ENCODE results near the gene NDUFS6. TPM values are rescaled to one million over a fixed set of nuclear protein-coding genes. Genes with fewer than 3 reads are reported as not detected.

NDUFS6 gene
- total RNA-seq, 3 donors from 2014 or later: 38.7 to 43.5 (median 39.3) TPM

GRCh38 chr5:1855596-1855995 is 54.4 kb downstream of the NDUFS6 start:
- no peak for DNase-seq
- Histone ChIP-seq H3K9me3 (no peaks in the 10 kb centered on the region), H3K36me3 (ENCODE audit: low read depth) (no peaks in the 10 kb centered on the region), H3K4me1 (ENCODE audit: low read depth) (no peaks in the 10 kb centered on the region), H3K4me3 (no peak overlapping the region)
- TF ChIP-seq, protein P1, sequence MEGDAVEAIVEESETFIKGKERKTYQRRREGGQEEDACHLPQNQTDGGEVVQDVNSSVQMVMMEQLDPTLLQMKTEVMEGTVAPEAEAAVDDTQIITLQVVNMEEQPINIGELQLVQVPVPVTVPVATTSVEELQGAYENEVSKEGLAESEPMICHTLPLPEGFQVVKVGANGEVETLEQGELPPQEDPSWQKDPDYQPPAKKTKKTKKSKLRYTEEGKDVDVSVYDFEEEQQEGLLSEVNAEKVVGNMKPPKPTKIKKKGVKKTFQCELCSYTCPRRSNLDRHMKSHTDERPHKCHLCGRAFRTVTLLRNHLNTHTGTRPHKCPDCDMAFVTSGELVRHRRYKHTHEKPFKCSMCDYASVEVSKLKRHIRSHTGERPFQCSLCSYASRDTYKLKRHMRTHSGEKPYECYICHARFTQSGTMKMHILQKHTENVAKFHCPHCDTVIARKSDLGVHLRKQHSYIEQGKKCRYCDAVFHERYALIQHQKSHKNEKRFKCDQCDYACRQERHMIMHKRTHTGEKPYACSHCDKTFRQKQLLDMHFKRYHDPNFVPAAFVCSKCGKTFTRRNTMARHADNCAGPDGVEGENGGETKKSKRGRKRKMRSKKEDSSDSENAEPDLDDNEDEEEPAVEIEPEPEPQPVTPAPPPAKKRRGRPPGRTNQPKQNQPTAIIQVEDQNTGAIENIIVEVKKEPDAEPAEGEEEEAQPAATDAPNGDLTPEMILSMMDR (IDR thresholded peaks at IDR 0.05): no peak
- intact Hi-C loops (cut with DNase I, micrococcal nuclease): no loop called here
- no peak for ATAC-seq

DNA sequence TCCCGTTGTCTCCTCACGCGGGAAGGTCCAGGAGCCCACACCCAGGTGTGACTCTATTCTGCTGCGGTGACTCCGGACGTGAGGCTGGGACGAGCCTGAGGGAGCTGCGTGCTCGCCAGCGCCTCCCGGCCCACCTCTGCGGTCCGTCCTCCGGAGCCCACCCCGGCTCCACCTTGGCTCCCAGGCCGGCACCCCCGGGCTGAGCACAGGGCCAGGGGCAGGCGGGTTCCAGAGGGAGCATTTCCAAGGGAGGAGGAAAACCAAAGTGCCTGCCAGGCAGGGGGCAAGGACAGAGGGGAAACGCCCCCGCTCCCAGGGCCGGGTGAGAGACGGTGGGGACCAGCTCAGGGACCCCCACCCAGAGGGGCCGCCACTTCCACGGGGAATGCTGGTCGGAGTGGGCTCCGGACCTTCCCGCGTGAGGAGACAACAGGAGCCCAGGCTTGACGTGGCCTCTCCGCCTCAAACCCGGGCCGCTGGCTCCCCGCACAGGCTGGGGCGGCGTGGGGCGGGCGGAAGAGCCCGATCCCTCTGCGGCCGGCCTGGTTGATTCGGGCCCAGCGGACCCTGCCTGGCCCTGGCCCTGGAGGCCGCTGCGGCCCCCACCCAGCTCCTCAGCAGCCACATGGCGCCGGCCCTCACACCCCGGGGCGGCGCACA is 55.5 kb downstream of the NDUFS6 start:
- TF ChIP-seq, protein P1 (IDR thresholded peaks at IDR 0.05): no peak
- Histone ChIP-seq H3K9me3 (no peaks in the 10 kb centered on the region), H3K36me3 (ENCODE audit: low read depth) (no peaks in the 10 kb centered on the region), H3K4me1 (ENCODE audit: low read depth) (no peaks in the 10 kb centered on the region), H3K4me3 (no peak overlapping the region)
- intact Hi-C loops (cut with DNase I, micrococcal nuclease): no loop called here
- DNase-seq: no peak
- ATAC-seq: no peak

- intact Hi-C loops (cut with DNase I, micrococcal nuclease): no loop called here
- TF ChIP-seq, protein P1 (IDR thresholded peaks at IDR 0.05): no peak
- Histone ChIP-seq H3K9me3 (no peaks in the 10 kb centered on the region), H3K36me3 (ENCODE audit: low read depth) (no peaks in the 10 kb centered on the region), H3K4me3 (no peak overlapping the region), H3K4me1 (ENCODE audit: low read depth) (no peaks in the 10 kb centered on the region)
- no peak for DNase-seq
- no peak for ATAC-seq
Measured at GRCh38 chr5:1857256-1857600, 56.0 kb downstream of the NDUFS6 start.

DNA sequence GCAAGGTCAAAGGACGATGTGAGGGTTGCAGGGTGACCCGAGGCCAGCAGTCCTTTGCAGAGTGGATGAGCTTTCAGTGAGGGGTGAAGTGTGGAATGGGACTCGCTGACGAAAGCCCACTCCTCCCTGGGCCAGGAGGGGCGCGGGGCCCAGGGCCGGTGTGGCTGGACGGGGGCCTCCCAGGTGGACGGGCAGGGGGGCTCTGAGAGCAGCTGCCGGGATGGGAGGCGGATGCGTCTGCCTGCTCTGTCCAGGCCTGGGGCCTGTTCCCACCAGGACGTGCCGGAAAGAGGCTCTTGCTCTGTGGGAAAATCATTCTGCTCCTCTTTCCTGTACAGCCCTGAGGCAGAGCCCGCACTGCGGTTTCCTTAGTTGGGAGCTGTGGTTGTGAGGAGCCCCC is 57.2 kb downstream of the NDUFS6 start:
- Histone ChIP-seq H3K4me3 (no peak overlapping the region), H3K36me3 (ENCODE audit: low read depth) (no peaks in the 10 kb centered on the region), H3K9me3 (no peaks in the 10 kb centered on the region), H3K4me1 (ENCODE audit: low read depth) (no peaks in the 10 kb centered on the region)
- no peak for DNase-seq
- TF ChIP-seq, protein P1 (IDR thresholded peaks at IDR 0.05): no peak
- intact Hi-C loops (cut with DNase I, micrococcal nuclease): no loop called here
- no peak for ATAC-seq

- ATAC-seq (no peak), DNase-seq (no peak)
- Histone ChIP-seq H3K4me1 (ENCODE audit: low read depth) (no peaks in the 10 kb centered on the region), H3K4me3 (no peak overlapping the region), H3K9me3 (no peaks in the 10 kb centered on the region), H3K36me3 (ENCODE audit: low read depth) (no peaks in the 10 kb centered on the region)
- TF ChIP-seq, protein P1 (IDR thresholded peaks at IDR 0.05): no peak
- intact Hi-C loops (cut with DNase I, micrococcal nuclease): no loop called here
Measured at GRCh38 chr5:1859099-1859498, 57.9 kb downstream of the NDUFS6 start.
